ENCODE results near the gene IL10RA.

The IL10RA gene

GRCh38 chr11:118048472-118049370 is 62.5 kb downstream of the IL10RA start:
- DNase-seq, result no peak

- no peak for DNase-seq
Observed at GRCh38 chr11:118049771-118050170, 63.6 kb downstream of the IL10RA start.

GRCh38 chr11:118050208-118050891 is 64.2 kb downstream of the IL10RA start:
- DNase-seq, result no peak

Data from NCI-H524 (cell line).